Measurements from ENCODE around the gene RBM43. TPM values are rescaled to one million over a fixed set of nuclear protein-coding genes. Genes with fewer than 3 reads are reported as not detected.
"Not testable (repeated sequence)": the region's sequence is repeated elsewhere in the genome, so short reads cannot be mapped to it uniquely, and the experiment has no call there.

Gene RBM43
- total RNA-seq, 2 experiments from 2014 or later: 0.25 to 0.91 TPM

- intact Hi-C loops (cut with micrococcal nuclease; ENCODE audit: unreplicated experiment): loop anchor here (2.0 kb wide), 1 partner anchor 1642 kb away; no protein-coding TSS in a partner anchor
- peak; percentile 56 for DNase-seq (ENCODE audit: low spot score)
- CTCF ChIA-PET (ENCODE audit: unreplicated experiment): interaction anchor here (0.8 kb wide), 1 partner anchor 187 kb away, joined by 4 read pairs; no protein-coding TSS in a partner anchor
- H4K20me1 ChIP-seq (ENCODE audit: insufficient read depth, low read length): no peaks in the 10 kb centered on the region
- H3K36me3 ChIP-seq (ENCODE audit: insufficient read depth, low read length): no peaks in the 10 kb centered on the region
- no peaks in the 10 kb centered on the region for H3K9me2 ChIP-seq (ENCODE audit: insufficient read depth, low read length)
- TF ChIP-seq EZH2phosphoT487 (IDR thresholded peaks at IDR 0.05; ENCODE audit: borderline replicate concordance, low read depth, low read length): no peak
- TF ChIP-seq CTCF (conservative IDR thresholded peaks at IDR 0.05; ENCODE audit: low read length): peak; percentile 89
- no peaks in the 10 kb centered on the region for H3K9me3 ChIP-seq (ENCODE audit: low read length)
- H3K27ac ChIP-seq (ENCODE audit: low read depth, low read length, poor library complexity, severe bottlenecking): no peak overlapping the region
- no peak overlapping the region for H3K4me3 ChIP-seq (ENCODE audit: low read depth, low read length, poor library complexity, severe bottlenecking)
- POLR2A ChIA-PET: interaction anchor here (0.8 to 1.3 kb wide), 3 partner anchors 12 to 30 kb away, joined by 3 to 4 read pairs (median 3); no protein-coding TSS in a partner anchor
- no peak overlapping the region for H3K4me2 ChIP-seq (ENCODE audit: low read length)
- H3K4me1 ChIP-seq (ENCODE audit: insufficient read depth, low read length, poor library complexity, severe bottlenecking): no peaks in the 10 kb centered on the region
- no peak overlapping the region for H2AFZ ChIP-seq (ENCODE audit: low read length)
- no TSS peak for BruUV-seq (replicated peaks)
- H3K79me2 ChIP-seq (ENCODE audit: insufficient read depth, low read depth, low read length): no peaks in the 10 kb centered on the region
Observed at GRCh38 chr2:151238527-151239487, 22.9 kb downstream of the RBM43 start.

GRCh38 chr2:151237422-151238025, 24.1 kb downstream of the RBM43 start:
- no peak overlapping the region for H3K4me3 ChIP-seq (ENCODE audit: low read depth, low read length, poor library complexity, severe bottlenecking)
- no TSS peak for BruUV-seq (replicated peaks)
- ChIA-PET CTCF (ENCODE audit: unreplicated experiment) (no interaction called here), POLR2A (no interaction called here)
- no peaks in the 10 kb centered on the region for H3K4me1 ChIP-seq (ENCODE audit: insufficient read depth, low read length, poor library complexity, severe bottlenecking)
- TF ChIP-seq EZH2phosphoT487 (IDR thresholded peaks at IDR 0.05; ENCODE audit: borderline replicate concordance, low read depth, low read length) (no peak), CTCF (conservative IDR thresholded peaks at IDR 0.05; ENCODE audit: low read length) (no peak)
- no peak overlapping the region for H2AFZ ChIP-seq (ENCODE audit: low read length)
- intact Hi-C loops (cut with micrococcal nuclease; ENCODE audit: unreplicated experiment): loop anchor here (2.0 kb wide), 1 partner anchor 1641 kb away; no protein-coding TSS in a partner anchor
- H4K20me1 ChIP-seq (ENCODE audit: insufficient read depth, low read length): no peaks in the 10 kb centered on the region
- H3K4me2 ChIP-seq (ENCODE audit: low read length): no peak overlapping the region
- no peaks in the 10 kb centered on the region for H3K79me2 ChIP-seq (ENCODE audit: insufficient read depth, low read depth, low read length)
- H3K27ac ChIP-seq (ENCODE audit: low read depth, low read length, poor library complexity, severe bottlenecking): no peak overlapping the region
- H3K36me3 ChIP-seq (ENCODE audit: insufficient read depth, low read length): no peaks in the 10 kb centered on the region
- H3K9me3 ChIP-seq (ENCODE audit: low read length): no peaks in the 10 kb centered on the region
- DNase-seq (ENCODE audit: low spot score): no peak
- no peaks in the 10 kb centered on the region for H3K9me2 ChIP-seq (ENCODE audit: insufficient read depth, low read length)

- H3K36me3 ChIP-seq (ENCODE audit: insufficient read depth, low read length); DNase-seq (ENCODE audit: low spot score); H3K4me1 ChIP-seq (ENCODE audit: insufficient read depth, low read length, poor library complexity, severe bottlenecking); H4K20me1 ChIP-seq (ENCODE audit: insufficient read depth, low read length); H3K4me3 ChIP-seq (ENCODE audit: low read depth, low read length, poor library complexity, severe bottlenecking); CTCF ChIA-PET (ENCODE audit: unreplicated experiment); H2AFZ ChIP-seq (ENCODE audit: low read length); H3K79me2 ChIP-seq (ENCODE audit: insufficient read depth, low read depth, low read length); H3K9me2 ChIP-seq (ENCODE audit: insufficient read depth, low read length); BruUV-seq (replicated peaks); intact Hi-C loops (cut with micrococcal nuclease; ENCODE audit: unreplicated experiment); H3K4me2 ChIP-seq (ENCODE audit: low read length); H3K27ac ChIP-seq (ENCODE audit: low read depth, low read length, poor library complexity, severe bottlenecking); H3K9me3 ChIP-seq (ENCODE audit: low read length): not testable (repeated sequence)
- POLR2A ChIA-PET: interaction anchor here (0.6 kb wide), 1 partner anchor 50 kb away, joined by 3 read pairs; no protein-coding TSS in a partner anchor
Observed at GRCh38 chr2:151233760-151234159, 27.9 kb downstream of the RBM43 start.

GRCh38 chr2:151233288-151233687, 28.4 kb downstream of the RBM43 start:
- H2AFZ ChIP-seq (ENCODE audit: low read length); H3K27ac ChIP-seq (ENCODE audit: low read depth, low read length, poor library complexity, severe bottlenecking); H3K4me3 ChIP-seq (ENCODE audit: low read depth, low read length, poor library complexity, severe bottlenecking); intact Hi-C loops (cut with micrococcal nuclease; ENCODE audit: unreplicated experiment); H3K4me2 ChIP-seq (ENCODE audit: low read length); H3K79me2 ChIP-seq (ENCODE audit: insufficient read depth, low read depth, low read length); H3K9me3 ChIP-seq (ENCODE audit: low read length); CTCF ChIA-PET (ENCODE audit: unreplicated experiment); H4K20me1 ChIP-seq (ENCODE audit: insufficient read depth, low read length); H3K4me1 ChIP-seq (ENCODE audit: insufficient read depth, low read length, poor library complexity, severe bottlenecking); H3K36me3 ChIP-seq (ENCODE audit: insufficient read depth, low read length); BruUV-seq (replicated peaks); POLR2A ChIA-PET; DNase-seq (ENCODE audit: low spot score); H3K9me2 ChIP-seq (ENCODE audit: insufficient read depth, low read length): not testable (repeated sequence)
